OCI-LY3 (cell line): ENCODE results near the gene FAM20B.
"Not testable (repeated sequence)": the region's sequence is repeated elsewhere in the genome, so short reads cannot be mapped to it uniquely, and the experiment has no call there.

ENCODE experiments used
- H2AFZ ChIP-seq: fragments of 200-600, 300-600 bp; shearing (Covaris generic); 2 replicates; pipeline ENCODE4 v1.6.0; 2014; ENCODE audit warnings: antibody characterized with exemption, low read depth, low read length
- H3K27ac ChIP-seq: fragments of 200-600, 300-600 bp; sonication (generic); 2 replicates; pipeline ENCODE4 v1.5.1; 2014; ENCODE audit warnings: mild to moderate bottlenecking, low read length, moderate library complexity, mixed read lengths
- H3K27me3 ChIP-seq: fragments of 200-600, 300-600 bp; sonication (generic); 2 replicates; pipeline ENCODE4 v1.6.1; 2014; ENCODE audit warnings: low read depth, low read length, mixed read lengths
- H3K36me3 ChIP-seq: fragments of 200-600, 300-600 bp; sonication (generic); replicated peaks from 2 replicates; pipeline ENCODE3; 2014; ENCODE audit warnings: low read depth, low read length, mixed read lengths
- H3K4me1 ChIP-seq: fragments of 300-600, 200-600 bp; sonication (generic); 2 replicates; pipeline ENCODE4 v1.6.1; 2014; ENCODE audit warnings: low read length, mixed read lengths
- H3K4me2 ChIP-seq: fragments of 200-600, 300-600 bp; sonication (generic); 2 replicates; pipeline ENCODE4 v1.6.1; 2014; ENCODE audit warnings: low read length, mixed read lengths
- H3K4me3 ChIP-seq: fragments of 300-600, 200-600 bp; sonication (generic); 2 replicates; pipeline ENCODE4 v1.5.1; 2014; ENCODE audit warnings: antibody characterized with exemption, mild to moderate bottlenecking, low read length, moderate library complexity
- H3K79me2 ChIP-seq: fragments of 300-600, 200-600 bp; shearing (Covaris generic); 2 replicates; pipeline ENCODE4 v1.6.1; 2014; ENCODE audit warnings: mild to moderate bottlenecking, low read length, mixed read lengths
- H3K9ac ChIP-seq: fragments of 300-600, 200-600 bp; shearing (Covaris generic); 2 replicates; pipeline ENCODE4 v1.6.0; 2014; ENCODE audit warnings: mild to moderate bottlenecking, low read length, moderate library complexity
- H3K9me3 ChIP-seq: fragments of 200-600, 300-600 bp; shearing (Covaris generic); 2 replicates; pipeline ENCODE4 v1.6.1; 2014; ENCODE audit warnings: low read length, mixed read lengths; ENCODE audit not compliant: insufficient read depth
- H4K20me1 ChIP-seq: fragments of 200-600, 300-600 bp; sonication (generic); 2 replicates; pipeline ENCODE4 v1.6.1; 2016; ENCODE audit warnings: low read length, mixed read lengths; ENCODE audit not compliant: insufficient read depth
- CTCF ChIP-seq: fragments of 200-600, 300-600 bp; sonication (generic); IDR thresholded peaks from 2 replicates; pipeline ENCODE4 v1.5.1; 2014; ENCODE audit warnings: antibody characterized with exemption, low read length, low read depth
- EZH2phosphoT487 ChIP-seq: fragments of 200-600 bp; shearing (Covaris generic); IDR thresholded peaks from 2 replicates; pipeline ENCODE4 v1.6.1; 2018; ENCODE audit warnings: antibody characterized with exemption, mixed run types, low read depth

Gene FAM20B

GRCh38 chr1:179031855-179032513 is 6.3 kb downstream of the FAM20B start:
- TF ChIP-seq EZH2phosphoT487 (no peak), CTCF (no peak)
- no peak overlapping the region for H3K9ac ChIP-seq
- peak overlapping the region; percentile 49 for H3K4me3 ChIP-seq
- no peaks in the 10 kb centered on the region for H3K9me3 ChIP-seq
- H2AFZ ChIP-seq = no peak overlapping the region
- peak overlapping the region; percentile 56 for H3K4me2 ChIP-seq
- H3K36me3 ChIP-seq = no peaks in the 10 kb centered on the region
- H3K27ac ChIP-seq = peak overlapping the region; percentile 2; the same call in 1 of the 2 replicates
- peaks cover 99% of the 10 kb centered on the region for H3K79me2 ChIP-seq
- H3K27me3 ChIP-seq = no peaks in the 10 kb centered on the region
- peaks cover 78% of the 10 kb centered on the region for H3K4me1 ChIP-seq
- H4K20me1 ChIP-seq = peaks cover 19% of the 10 kb centered on the region

- peak overlapping the region; percentile 6; the same call in 1 of the 2 replicates for H3K9ac ChIP-seq
- TF ChIP-seq EZH2phosphoT487 (no peak), CTCF (no peak)
- no peaks in the 10 kb centered on the region for H3K36me3 ChIP-seq
- peaks cover 92% of the 10 kb centered on the region for H3K79me2 ChIP-seq
- H2AFZ ChIP-seq = no peak overlapping the region
- H3K27ac ChIP-seq = peak overlapping the region; percentile 47
- H3K4me3 ChIP-seq = peak overlapping the region; percentile 39
- H3K9me3 ChIP-seq = no peaks in the 10 kb centered on the region
- H3K4me2 ChIP-seq = peak overlapping the region; percentile 59
- no peaks in the 10 kb centered on the region for H3K27me3 ChIP-seq
- peaks cover 14% of the 10 kb centered on the region for H4K20me1 ChIP-seq
- peaks cover 62% of the 10 kb centered on the region for H3K4me1 ChIP-seq
These were observed 9.0 kb downstream of the FAM20B start for GRCh38 chr1:179034720-179035119.

- TF ChIP-seq EZH2phosphoT487 (no peak), CTCF (no peak)
These were observed 11.3 kb downstream of the FAM20B start for GRCh38 chr1:179036844-179037465.

GRCh38 chr1:179038528-179039281 is 13.0 kb downstream of the FAM20B start:
- Histone ChIP-seq H3K4me2 (peak overlapping the region; percentile 6; the same call in 1 of the 2 replicates), H3K4me1 (peaks cover 35% of the 10 kb centered on the region), H3K9me3 (no peaks in the 10 kb centered on the region), H3K79me2 (peaks cover 70% of the 10 kb centered on the region), H3K27ac (no peak overlapping the region), H3K27me3 (no peaks in the 10 kb centered on the region), H3K4me3 (no peak overlapping the region), H3K36me3 (peaks cover under 1% of the 10 kb centered on the region), H4K20me1 (peaks cover 10% of the 10 kb centered on the region), H2AFZ (no peak overlapping the region), H3K9ac (no peak overlapping the region)
- TF ChIP-seq CTCF (no peak), EZH2phosphoT487 (no peak)

More at GRCh38 chr1:179036844-179037465, 11.3 kb downstream of the FAM20B start:
- Histone ChIP-seq H3K4me1 (peaks cover 45% of the 10 kb centered on the region), H3K27me3 (no peaks in the 10 kb centered on the region), H4K20me1 (peaks cover 10% of the 10 kb centered on the region), H3K4me2 (no peak overlapping the region), H3K9ac (no peak overlapping the region), H2AFZ (no peak overlapping the region), H3K79me2 (peaks cover 73% of the 10 kb centered on the region), H3K4me3 (no peak overlapping the region), H3K9me3 (no peaks in the 10 kb centered on the region), H3K27ac (no peak overlapping the region), H3K36me3 (no peaks in the 10 kb centered on the region)

- peaks cover 63% of the 10 kb centered on the region for H3K79me2 ChIP-seq
- not testable (repeated sequence) for H3K27ac ChIP-seq, H4K20me1 ChIP-seq, H3K9me3 ChIP-seq, H3K4me2 ChIP-seq, H3K36me3 ChIP-seq, H3K9ac ChIP-seq, H3K4me3 ChIP-seq, H2AFZ ChIP-seq, H3K27me3 ChIP-seq
- H3K4me1 ChIP-seq = peaks cover 26% of the 10 kb centered on the region
These were observed 13.9 kb downstream of the FAM20B start for GRCh38 chr1:179039502-179040174.
